A549 treated with AZD2906 at 1 μM for 4 hours (cell line): ENCODE measurements around the gene ACSM3. TPM values are rescaled to one million over a fixed set of nuclear protein-coding genes. Genes with fewer than 3 reads are reported as not detected.

ENCODE experiments used
- total RNA-seq: library from RNA; stranded (reverse); fragments of 200-300 nt; extraction: Qiagen RNA extraction; gene quantifications from 5 replicates; pipeline ENCODE4 v1.2.3, GENCODE V29; 2022

The ACSM3 gene
- total RNA-seq, result 2.9 to 3.6 TPM (median 3.0 TPM) in 5 replicates

DNA sequence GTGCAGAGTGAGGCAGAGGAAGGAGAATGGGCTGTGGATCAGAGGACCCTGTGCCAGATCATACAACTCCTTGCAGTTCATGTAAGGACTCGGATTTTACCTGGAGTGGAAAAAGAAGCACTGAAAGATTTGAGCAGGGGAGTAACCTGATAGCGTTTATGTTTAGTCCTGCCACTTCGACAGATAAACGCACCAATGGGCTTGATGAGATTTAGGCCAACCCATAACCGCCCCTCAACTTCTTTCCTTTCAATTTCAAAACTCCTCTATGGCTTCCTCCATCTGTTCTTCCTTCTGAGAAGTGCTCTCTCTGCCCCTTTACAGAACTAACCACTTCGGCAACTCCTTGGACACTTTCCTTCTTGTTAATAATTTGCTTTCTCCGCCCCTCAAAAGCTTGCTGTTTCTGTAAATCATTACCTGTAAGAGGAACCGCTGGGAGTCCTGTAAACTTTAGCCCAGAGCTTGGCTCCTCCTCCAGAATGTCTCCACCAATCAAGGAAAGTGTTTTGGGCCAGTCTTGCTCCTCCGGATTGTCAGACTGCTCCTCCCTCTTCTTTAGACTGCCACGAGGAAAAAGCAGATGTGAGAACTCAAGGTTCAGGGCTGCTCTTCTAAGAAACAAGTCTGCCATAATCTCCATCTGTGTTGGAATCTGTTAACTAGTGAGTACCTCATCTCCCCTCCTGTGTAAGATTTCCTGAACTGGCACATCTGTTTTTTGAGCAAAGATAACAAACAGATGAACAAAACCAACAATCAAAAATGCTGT is at the start of gene ACSM3:
ACSM3 (plus strand) TSS at position 554 of the 772 bp plus-strand sequence. CDS start 6,021 bp downstream, outside the sequence.

DNA sequence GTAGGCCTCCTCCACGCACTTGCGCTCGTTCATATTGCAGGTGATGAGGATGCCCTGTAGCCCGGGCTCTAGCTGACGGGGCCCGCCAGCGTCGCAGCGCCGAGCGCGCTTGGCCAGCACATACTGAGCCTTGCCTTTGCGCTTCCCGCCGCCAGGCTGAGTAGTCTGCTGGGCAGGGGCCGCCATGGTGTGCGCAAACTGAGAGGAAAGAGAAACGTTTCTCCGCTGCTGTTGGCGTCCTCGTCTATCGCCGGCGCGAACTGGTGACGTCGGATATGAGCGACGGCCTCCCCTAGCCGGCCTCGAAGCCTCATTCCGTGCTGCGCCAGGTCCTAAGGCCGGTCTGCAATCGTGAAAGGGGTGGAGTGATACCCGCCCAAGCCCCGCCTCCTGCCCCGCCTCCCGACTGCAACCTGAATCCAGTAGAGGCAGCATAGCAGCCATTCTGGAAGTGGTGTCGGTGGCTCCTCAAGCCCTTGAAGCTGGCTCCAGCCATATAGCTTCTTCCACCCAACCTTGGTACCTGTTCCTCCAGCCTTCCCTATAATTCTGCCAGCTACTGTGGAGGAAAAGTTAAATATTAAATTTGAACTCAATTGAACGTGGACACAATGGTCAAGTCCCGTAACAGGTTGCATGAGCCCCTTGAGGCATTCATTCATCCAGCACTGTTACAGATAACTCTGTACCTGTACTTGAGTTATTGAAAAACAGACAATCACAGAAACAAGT is 22.1 kb upstream of the ACSM3 start, which contains the start of gene THUMPD1:
THUMPD1 (minus strand) TSS at position 265 of the 732 bp plus-strand sequence; CDS start at position 186, 79 bp downstream.

GRCh38 chr16:20806168-20807050 is 42.6 kb downstream of the ACSM3 start, which contains the start of the genes ERI2 and REXO5:
TSS of gene ERI2 (minus strand) at chr16:20806472. CDS start at chr16:20806430, 42 bp downstream.
TSS of gene REXO5 (plus strand) at chr16:20806527. CDS start at chr16:20806954, 427 bp downstream.

Other genes with a start within 250 kb of the ACSM3 start
- gene ACSM2B, start 187.6 kb upstream of the ACSM3 start, total RNA-seq, result not detected in 5 replicates
- gene ACSM1, start 66.3 kb upstream of the ACSM3 start, total RNA-seq, result not detected in 5 replicates
- 19.4 to 28.2 TPM (median 21.2 TPM) in 5 replicates for gene THUMPD1, start 22.2 kb upstream of the ACSM3 start, total RNA-seq
- 12.8 to 14.6 TPM (median 14.1 TPM) in 5 replicates for gene ERI2, start 42.5 kb downstream of the ACSM3 start, total RNA-seq
- gene REXO5, start 42.5 kb downstream of the ACSM3 start, total RNA-seq, result 3.6 to 4.9 TPM (median 4.3 TPM) in 5 replicates
- 7.3 to 8.9 TPM (median 8.4 TPM) in 5 replicates for gene DCUN1D3, start 136.3 kb downstream of the ACSM3 start, total RNA-seq
- 32.0 to 37.5 TPM (median 33.2 TPM) in 5 replicates for gene LYRM1, start 136.8 kb downstream of the ACSM3 start, total RNA-seq